H1 (cell line): Measurements from ENCODE around the gene LRRC14B. TPM values are rescaled to one million over a fixed set of nuclear protein-coding genes. Genes with fewer than 3 reads are reported as not detected.

Experiments
- CTCF ChIA-PET: fragments of 300-600 bp; sonication (Branson Sonifier 250); formaldehyde crosslinking; loops from one replicate; lab custom pipeline; 2021; ENCODE audit not compliant: partially characterized antibody; lab: Charles Lee
- POLR2A ChIA-PET: fragments of 300-600 bp; sonication (Branson Sonifier 250); formaldehyde crosslinking; loops from one replicate; lab custom pipeline; 2021; ENCODE audit warnings: inconsistent platforms; ENCODE audit not compliant: partially characterized antibody; lab: Charles Lee
- DNase-seq, 2 experiments: peaks; one replicate each; pipeline versions ENCODE4 v3.0.0 to v3.0.0-alpha.2; 2010 to 2022; ENCODE audit warnings: low spot score in 2 of 2, low read depth in 1 of 2, mixed read lengths in 1 of 2
- FAIRE-seq: peaks from 2 replicates; lab custom pipeline; 2011; peaks lifted over from hg19 to GRCh38; lab: Jason Lieb, UNC
- H2AFZ ChIP-seq: 2 replicates; pipeline ENCODE4 v1.8.1; 2012; ENCODE audit warnings: low read length, inconsistent platforms
- H2AK5ac ChIP-seq: 2 replicates; pipeline ENCODE4 v1.6.1; 2013; ENCODE audit warnings: low read depth, low read length
- H2BK120ac ChIP-seq: replicated peaks from 2 replicates; pipeline ENCODE3; 2013; ENCODE audit warnings: low read depth, low read length, inconsistent platforms
- H2BK12ac ChIP-seq: 2 replicates; pipeline ENCODE4 v1.6.1; 2013; ENCODE audit warnings: low read depth, low read length
- H2BK15ac ChIP-seq: 2 replicates; pipeline ENCODE4 v1.6.1; 2013; ENCODE audit warnings: low read length
- H2BK20ac ChIP-seq: 2 replicates; pipeline ENCODE4 v1.6.1; 2013; ENCODE audit warnings: low read length
- H2BK5ac ChIP-seq: 2 replicates; pipeline ENCODE4 v1.6.1; 2013; ENCODE audit warnings: low read depth, low read length
- H3K14ac ChIP-seq: 2 replicates; pipeline ENCODE4 v1.6.1; 2013; ENCODE audit warnings: inconsistent platforms; ENCODE audit not compliant: insufficient read length
- H3K18ac ChIP-seq: 2 replicates; pipeline ENCODE4 v1.6.1; 2013; ENCODE audit warnings: low read length; ENCODE audit errors: extremely low read depth
- H3K23ac ChIP-seq: 2 replicates; pipeline ENCODE4 v1.6.1; 2013; ENCODE audit warnings: inconsistent platforms; ENCODE audit not compliant: insufficient read length
- H3K23me2 ChIP-seq: 2 replicates; pipeline ENCODE4 v1.6.1; 2013; ENCODE audit warnings: low read depth, low read length
- H3K27ac ChIP-seq: 2 replicates; pipeline ENCODE4 v1.6.1; 2011; ENCODE audit warnings: low read depth, low read length, inconsistent platforms
- H3K27me3 ChIP-seq, 4 experiments: replicated peaks in 1 of 4; 1 replicate in 1 of 4; 2 replicates in 3 of 4; pipeline versions ENCODE4 v1.6.1 to v1.8.1; 2011 to 2013; ENCODE audit warnings: low read length in 3 of 4, mild to moderate bottlenecking in 3 of 4, inconsistent platforms in 2 of 4, mixed read lengths in 2 of 4, moderate library complexity in 1 of 4; ENCODE audit not compliant: control insufficient read depth in 3 of 4, insufficient read depth in 3 of 4; ENCODE audit errors: extremely low read depth in 1 of 4
- H3K36me3 ChIP-seq, 4 experiments: 2 replicates each; pipeline versions ENCODE4 v1.6.1 to v1.8.1; 2011 to 2013; ENCODE audit warnings: mild to moderate bottlenecking in 4 of 4, low read length in 3 of 4, moderate library complexity in 2 of 4, control low read depth in 1 of 4, inconsistent platforms in 1 of 4; ENCODE audit not compliant: insufficient read depth in 4 of 4, control insufficient read depth in 2 of 4
- H3K4ac ChIP-seq: replicated peaks from 2 replicates; pipeline ENCODE3; 2013; ENCODE audit warnings: low read length, low read depth, mixed read lengths, inconsistent platforms; ENCODE audit not compliant: insufficient read length
- H3K4me1 ChIP-seq, 4 experiments: replicated peaks in 1 of 4; 1 replicate in 1 of 4; 2 replicates in 3 of 4; pipeline versions ENCODE4 v1.6.1 to v1.8.1; 2011 to 2013; ENCODE audit warnings: low read length in 3 of 4, inconsistent platforms in 2 of 4, mixed read lengths in 1 of 4; ENCODE audit not compliant: insufficient read depth in 4 of 4, control insufficient read depth in 3 of 4
- H3K4me2 ChIP-seq, 2 experiments: 2 replicates each; pipeline versions ENCODE4 v1.6.1 to v1.8.1; 2011 to 2013; ENCODE audit warnings: low read depth in 2 of 2, low read length in 2 of 2, control low read depth in 1 of 2, inconsistent platforms in 1 of 2, mild to moderate bottlenecking in 1 of 2; ENCODE audit not compliant: insufficient read depth in 1 of 2
- H3K4me3 ChIP-seq, 4 experiments: fragments of 200-600, 300-600 bp in 1 of 4; sonication (generic), shearing (Covaris generic), sonication (Bioruptor Twin) in 1 of 4; 2 replicates each; pipeline versions ENCODE4 v1.5.1 to v1.8.1; 2011 to 2016; ENCODE audit warnings: low read length in 4 of 4, low read depth in 3 of 4, control low read depth in 2 of 4, inconsistent platforms in 2 of 4, mild to moderate bottlenecking in 2 of 4, mixed read lengths in 1 of 4, moderate library complexity in 1 of 4; ENCODE audit not compliant: insufficient read depth in 2 of 4; ENCODE audit errors: extremely low read depth in 1 of 4
- H3K56ac ChIP-seq: replicated peaks from 2 replicates; pipeline ENCODE3; 2013; ENCODE audit warnings: low read depth, mild to moderate bottlenecking, mixed read lengths, low read length, inconsistent platforms; ENCODE audit not compliant: insufficient read length
- H3K79me1 ChIP-seq: 2 replicates; pipeline ENCODE4 v1.6.1; 2013; ENCODE audit warnings: low read depth, low read length, control low read depth
- H3K79me2 ChIP-seq, 2 experiments: 2 replicates each; pipeline versions ENCODE4 v1.6.1 to v1.8.1; 2012 to 2013; ENCODE audit warnings: low read length in 2 of 2, mild to moderate bottlenecking in 2 of 2, inconsistent platforms in 1 of 2; ENCODE audit not compliant: insufficient read depth in 2 of 2, control insufficient read depth in 1 of 2
- H3K9ac ChIP-seq, 4 experiments: replicated peaks in 1 of 4; 1 replicate in 1 of 4; 2 replicates in 3 of 4; pipeline versions ENCODE4 v1.6.1 to v1.8.1; 2011 to 2013; ENCODE audit warnings: low read depth in 3 of 4, low read length in 3 of 4, control low read depth in 2 of 4, mild to moderate bottlenecking in 2 of 4, moderate library complexity in 2 of 4, inconsistent platforms in 1 of 4; ENCODE audit errors: extremely low read depth in 1 of 4
- H3K9me3 ChIP-seq, 2 experiments: 2 replicates each; pipeline versions ENCODE4 v1.6.1 to v1.8.1; 2012 to 2013; ENCODE audit warnings: mild to moderate bottlenecking in 2 of 2, moderate library complexity in 2 of 2, control low read depth in 1 of 2, inconsistent platforms in 1 of 2, low read depth in 1 of 2, low read length in 1 of 2, mixed read lengths in 1 of 2; ENCODE audit not compliant: insufficient read depth in 2 of 2
- H4K20me1 ChIP-seq, 2 experiments: replicated peaks in 1 of 2; 2 replicates each; pipeline versions ENCODE3 to v1.8.1; 2011 to 2013; ENCODE audit warnings: inconsistent platforms in 2 of 2, low read length in 2 of 2, mild to moderate bottlenecking in 1 of 2; ENCODE audit not compliant: insufficient read depth in 2 of 2, control insufficient read depth in 1 of 2
- H4K5ac ChIP-seq: 2 replicates; pipeline ENCODE4 v1.6.1; 2013; ENCODE audit warnings: low read length, low read depth, mixed read lengths, inconsistent platforms; ENCODE audit not compliant: insufficient read length
- H4K8ac ChIP-seq: 2 replicates; pipeline ENCODE4 v1.8.0; 2013; ENCODE audit warnings: mild to moderate bottlenecking, moderate library complexity, low read length, inconsistent platforms; ENCODE audit not compliant: insufficient read depth; ENCODE audit errors: extremely low read depth
- H4K91ac ChIP-seq: replicated peaks from 2 replicates; pipeline ENCODE3; 2013; ENCODE audit warnings: low read length, mixed read lengths, inconsistent platforms; ENCODE audit not compliant: insufficient read length
- CEBPB ChIP-seq: IDR thresholded peaks from 2 replicates; pipeline ENCODE4 v1.6.1; 2012; ENCODE audit warnings: low read depth, low read length
- WGBS, 2 experiments: shearing (Covaris generic) in 1 of 2; methylation state at CpG; one replicate each; pipeline versions ENCODE4 v1.1.6 to v1.1.7; 2013 to 2015; ENCODE audit warnings: low lambda C conversion rate in 2 of 2, mixed read lengths in 2 of 2, inconsistent platforms in 1 of 2, low coverage in 1 of 2, missing lambda C conversion rate in 1 of 2; ENCODE audit not compliant: insufficient replicate concordance in 2 of 2, insufficient coverage in 1 of 2, insufficient read length in 1 of 2; ENCODE audit errors: extremely low coverage in 1 of 2, missing lambda C conversion rate in 1 of 2; 5-methylcytosine and 5-hydroxymethylcytosine counted together
- polyA plus RNA-seq, 7 experiments: library from polyadenylated mRNA; depleted of rRNA in 3 of 7; stranded (reverse) in 5 of 7; unstranded in 2 of 7; fragments of >200 nt in 5 of 7; fragments of 200-250 nt in 2 of 7; gene quantifications; 1 replicate in 5 of 7; 2 replicates in 1 of 7; 4 replicates in 1 of 7; pipeline versions ENCODE4 v1.2.1 to v1.2.3, GENCODE V29; 2011 to 2013; ENCODE audit warnings: missing spikeins in 2 of 7, mixed read lengths in 2 of 7
- total RNA-seq: library from RNA; stranded (reverse); fragmentation: NEBNext Ultra II Directional; extraction: Animal tissue kit (Norgen Biotek cat#: 25700); gene quantifications from 2 replicates; pipeline ENCODE4 v1.2.1, GENCODE V29; 2021

The LRRC14B gene
- total and polyA plus RNA-seq, 2 of the 8 experiments (the other 6 are each of a cell fraction or from before 2014, with no cell fraction given): not detected

GRCh38 chr5:206406-206805 is 15.1 kb downstream of the LRRC14B start:
- H3K14ac ChIP-seq: no peak overlapping the region
- ChIA-PET CTCF (interaction anchor here (1.0 to 1.4 kb wide), 2 partner anchors 13 to 18 kb away, joined by 3 read pairs; no protein-coding TSS in a partner anchor), POLR2A (no interaction called here)

More at GRCh38 chr5:206406-206805, 15.1 kb downstream of the LRRC14B start:
- no peak overlapping the region for H2BK120ac ChIP-seq
- no peak overlapping the region for H4K8ac ChIP-seq
- no peak for TF ChIP-seq CEBPB
- 88% methylated on average over 11 of the region's 11 CpGs; no CpG with 5 or more reads in 1 of the 2 experiments for WGBS, 2 experiments
- H3K9ac ChIP-seq: no peak overlapping the region
- H3K4me3 ChIP-seq: no peak overlapping the region
- H3K23ac ChIP-seq: no peak overlapping the region
- no peak overlapping the region for H2BK5ac ChIP-seq
- no peak overlapping the region for H3K4me2 ChIP-seq
- H3K9me3 ChIP-seq: no peaks in the 10 kb centered on the region
- H3K79me2 ChIP-seq: peaks cover 6 to 32% of the 10 kb centered on the region in 2 experiments; a peak in 3 of 4 replicates
- no peak overlapping the region for H2AK5ac ChIP-seq
- no peaks in the 10 kb centered on the region for H3K27me3 ChIP-seq
- no peak overlapping the region for H2AFZ ChIP-seq
- H4K5ac ChIP-seq: no peak overlapping the region
- H3K4me1 ChIP-seq: no peaks in the 10 kb centered on the region; a peak in 1 of 7 replicates
- no peak overlapping the region for H2BK15ac ChIP-seq
- H3K18ac ChIP-seq: no peak overlapping the region
- no peaks in the 10 kb centered on the region; the same call in 1 of the 2 replicates for H3K79me1 ChIP-seq
- H3K4ac ChIP-seq: no peak overlapping the region
- H4K20me1 ChIP-seq: peaks cover 4 to 26% of the 10 kb centered on the region in 2 experiments
- H4K91ac ChIP-seq: no peak overlapping the region
- H2BK20ac ChIP-seq: no peak overlapping the region
- H3K56ac ChIP-seq: no peak overlapping the region
- H3K27ac ChIP-seq: no peak overlapping the region
- H3K23me2 ChIP-seq: peaks cover 1% of the 10 kb centered on the region; the same call in 1 of the 2 replicates
- no peak overlapping the region for H2BK12ac ChIP-seq
- DNase-seq (no peak), FAIRE-seq (no peak)
- H3K36me3 ChIP-seq: peaks cover 2 to 16% (median 10%) of the 10 kb centered on the region in 4 experiments
